HG03521 (cell line): ENCODE data around the gene SPATA31C1.
"Not testable (repeated sequence)": the region's sequence is repeated elsewhere in the genome, so short reads cannot be mapped to it uniquely, and the experiment has no call there.

ENCODE experiments used
- ATAC-seq: cut with Tn5 transposase; IDR thresholded peaks from one replicate; pipeline ENCODE4 v1.9.1; 2021; ENCODE audit warnings: mild to moderate bottlenecking, moderate library complexity; ENCODE audit not compliant: unreplicated experiment

Gene SPATA31C1

GRCh38 chr9:87934444-87934843, 16.7 kb downstream of the SPATA31C1 start:
- ATAC-seq, result not testable (repeated sequence)

- ATAC-seq, result not testable (repeated sequence)
Measured at GRCh38 chr9:87937352-87937751, 19.6 kb downstream of the SPATA31C1 start.

DNA sequence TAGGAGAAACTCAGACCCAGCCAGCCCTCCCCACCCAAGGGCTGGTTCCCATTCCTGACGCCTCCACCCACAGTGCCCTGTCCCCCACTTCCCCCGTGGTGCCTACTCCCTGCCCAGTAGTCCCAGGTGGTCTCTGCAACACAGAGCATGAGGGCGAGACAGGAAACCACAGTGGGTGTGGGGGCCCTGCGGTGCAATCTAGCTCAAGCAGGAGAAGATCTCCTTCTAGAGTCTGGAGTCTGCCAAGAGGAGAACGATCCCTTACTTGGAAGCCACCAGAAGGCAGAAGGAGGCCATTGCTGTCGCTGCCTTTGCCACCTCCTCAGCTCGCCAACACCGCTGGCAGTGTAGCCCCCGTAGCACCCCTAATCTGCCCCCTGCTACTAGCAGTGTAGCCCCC, 20.2 kb downstream of the SPATA31C1 start:
- not testable (repeated sequence) for ATAC-seq

DNA sequence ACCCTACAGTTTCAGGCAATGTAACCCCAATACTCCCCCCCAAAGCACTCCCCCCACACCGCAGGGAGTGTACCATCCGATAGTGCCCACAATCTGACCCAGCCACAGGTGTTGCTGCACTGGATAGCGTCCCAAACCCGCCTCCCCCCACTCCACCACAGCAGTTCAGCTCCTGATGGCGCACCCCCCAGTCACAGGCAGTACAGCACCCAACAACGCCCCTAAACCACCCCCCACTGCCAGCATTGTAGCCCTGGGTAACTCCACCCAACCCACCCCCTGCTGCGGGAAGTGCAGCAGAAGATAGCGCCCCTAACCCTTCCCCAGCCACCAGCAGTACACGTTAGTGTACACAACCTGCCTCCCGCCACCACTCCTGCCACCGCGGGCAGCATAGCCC, 20.6 kb downstream of the SPATA31C1 start:
- ATAC-seq, result not testable (repeated sequence)

DNA sequence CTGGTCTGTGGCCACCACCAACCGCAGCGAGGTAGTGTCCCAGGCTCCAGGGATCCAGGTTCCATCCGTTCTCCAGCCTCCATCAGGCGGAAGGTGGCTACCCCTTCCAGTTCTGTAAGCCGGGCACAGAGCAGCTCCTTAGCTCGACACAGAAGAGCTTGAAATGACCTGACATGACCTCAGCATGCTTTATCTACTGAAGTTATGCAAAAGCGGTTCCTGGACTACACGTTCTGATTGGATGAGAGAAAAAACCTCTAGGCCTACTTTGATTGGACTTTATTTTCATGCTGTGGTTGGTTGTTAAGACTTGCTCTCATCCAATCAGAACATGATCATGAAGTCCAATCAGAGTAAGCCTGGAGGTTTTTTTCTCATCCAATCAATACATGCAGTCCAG, 21.3 kb downstream of the SPATA31C1 start:
- ATAC-seq, result not testable (repeated sequence)

GRCh38 chr9:87944096-87944495, 26.3 kb downstream of the SPATA31C1 start:
- ATAC-seq, result no peak

DNA sequence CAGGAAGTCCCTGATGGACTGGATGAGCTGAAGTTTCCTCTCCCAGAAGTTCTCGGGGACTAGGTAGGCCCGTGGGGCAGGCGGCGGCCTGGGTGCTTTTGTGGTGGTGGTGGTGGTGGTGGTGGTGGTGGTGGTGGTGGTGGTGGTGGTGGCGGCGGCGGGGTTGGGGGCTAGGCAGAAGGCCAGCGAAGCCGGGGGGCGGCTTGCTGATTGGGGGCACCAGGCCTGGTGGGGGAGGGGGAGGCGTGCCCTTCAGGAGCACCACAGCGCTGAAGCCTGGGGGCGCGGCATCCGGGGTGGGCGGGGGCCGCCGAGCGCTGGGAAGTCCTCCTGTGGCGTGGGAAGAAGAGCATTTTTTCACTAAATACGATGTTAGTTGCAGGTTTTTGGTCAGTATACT, 26.9 kb downstream of the SPATA31C1 start:
- ATAC-seq, result no peak

- no peak for ATAC-seq
Measured at GRCh38 chr9:87950296-87950695, 32.5 kb downstream of the SPATA31C1 start.

DNA sequence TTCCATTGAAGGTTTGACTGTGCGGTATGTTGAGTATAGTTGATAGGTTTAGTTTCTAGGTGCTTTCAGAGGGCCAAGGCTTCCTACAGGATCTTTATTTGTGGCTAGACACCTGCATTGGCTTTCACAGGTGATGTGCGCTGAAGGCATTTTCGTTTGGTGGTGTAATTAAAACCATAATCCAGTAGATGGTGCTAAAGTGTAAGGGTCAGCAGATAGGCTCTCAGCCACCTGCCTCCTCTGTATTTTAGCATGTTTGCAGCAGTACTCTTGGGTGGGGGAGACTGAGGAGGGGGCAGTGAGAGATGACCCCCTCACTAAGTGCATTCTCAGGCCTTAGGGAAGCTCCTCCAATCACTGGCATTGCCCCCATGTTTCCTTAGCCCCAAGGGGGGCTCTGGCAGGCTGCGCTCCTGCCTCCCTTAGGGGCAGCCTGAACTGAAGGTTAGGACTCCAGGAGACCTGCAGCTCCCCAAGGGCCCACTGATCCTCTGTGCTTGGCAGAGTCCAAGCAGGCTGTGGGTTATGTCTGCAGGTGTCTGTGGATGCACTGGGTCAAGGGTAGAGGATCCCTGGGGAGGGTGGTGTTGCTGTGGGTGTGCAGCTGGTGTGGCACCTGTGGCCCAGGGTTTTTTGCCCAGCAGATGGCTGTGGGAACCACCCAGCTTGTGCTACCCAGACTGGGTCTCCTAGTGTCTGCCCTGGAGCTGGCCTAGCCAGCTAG, 33.2 kb downstream of the SPATA31C1 start:
- no peak for ATAC-seq

DNA sequence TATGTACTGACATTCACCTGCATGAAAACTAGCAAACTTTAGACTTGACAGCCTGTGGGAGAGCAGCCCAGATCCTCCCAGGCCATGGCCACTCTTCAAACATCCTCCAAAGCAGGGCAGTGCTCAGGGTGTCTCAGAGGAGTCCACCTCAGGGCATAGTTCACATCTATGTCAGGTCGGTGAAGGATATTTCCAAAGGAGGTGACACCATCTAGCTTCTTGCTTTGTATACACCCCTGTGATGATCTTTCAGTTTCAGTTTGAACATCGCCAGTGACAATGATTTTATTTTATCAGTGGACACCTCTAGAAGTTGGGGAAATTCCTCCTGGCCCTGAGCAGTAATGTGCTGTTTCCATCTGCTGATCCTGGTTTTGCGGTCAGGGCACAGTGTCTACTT, 36.5 kb downstream of the SPATA31C1 start:
- ATAC-seq, result no peak

DNA sequence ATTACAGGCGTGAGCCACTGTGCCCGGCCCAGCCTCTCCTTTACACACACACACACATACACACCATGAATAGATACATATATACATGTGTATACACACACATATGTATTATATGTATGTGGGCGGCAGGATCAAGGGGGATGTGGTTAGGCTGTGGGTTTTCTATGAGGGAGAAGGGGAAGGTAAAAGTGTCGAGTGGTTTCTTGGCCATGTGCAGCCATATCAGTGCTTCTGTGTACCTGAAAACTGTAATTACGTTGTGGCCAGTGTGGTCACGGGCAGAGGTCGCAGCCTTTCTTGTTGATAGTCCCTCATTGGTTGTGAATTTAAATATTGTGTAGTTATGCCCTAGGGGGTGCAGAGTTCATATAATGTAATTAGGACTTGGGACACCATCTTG, 40.1 kb downstream of the SPATA31C1 start:
- ATAC-seq, result no peak

- no peak for ATAC-seq
Measured at GRCh38 chr9:87958591-87958990, 40.8 kb downstream of the SPATA31C1 start.

DNA sequence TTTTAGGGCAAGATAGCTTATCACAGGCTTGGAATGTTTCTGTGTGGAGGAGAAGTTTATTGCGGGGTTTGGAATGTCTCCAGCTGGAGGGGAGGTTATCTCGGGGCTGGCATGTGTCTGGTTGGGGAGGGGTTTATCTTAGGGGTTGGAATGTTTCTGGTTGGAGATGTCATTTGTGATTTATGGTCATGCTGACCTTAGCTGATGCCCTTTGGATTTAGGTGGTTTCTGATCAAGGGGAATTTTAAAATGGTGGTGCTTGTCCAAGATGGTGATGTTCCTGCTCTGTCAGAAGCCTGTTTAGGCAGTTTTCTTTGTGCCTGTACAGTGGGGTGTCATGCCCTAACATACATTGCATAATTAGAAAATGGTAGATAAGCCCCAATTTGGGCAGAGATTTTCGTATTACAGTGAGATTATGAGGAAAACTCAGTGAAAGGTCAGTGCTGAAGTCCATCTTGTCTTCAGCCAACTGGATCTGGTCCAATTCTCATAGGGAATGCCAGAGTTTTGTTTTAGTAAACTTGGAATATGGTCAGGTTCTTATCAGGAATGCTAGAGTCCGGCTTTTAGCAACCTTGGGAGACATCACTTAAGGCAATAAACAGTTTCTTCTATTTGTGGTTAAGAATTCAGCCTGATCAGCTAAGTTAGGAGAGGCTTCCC, 42.3 kb downstream of the SPATA31C1 start:
- ATAC-seq, result no peak

GRCh38 chr9:87963770-87964169, 46.0 kb downstream of the SPATA31C1 start:
- no peak for ATAC-seq

DNA sequence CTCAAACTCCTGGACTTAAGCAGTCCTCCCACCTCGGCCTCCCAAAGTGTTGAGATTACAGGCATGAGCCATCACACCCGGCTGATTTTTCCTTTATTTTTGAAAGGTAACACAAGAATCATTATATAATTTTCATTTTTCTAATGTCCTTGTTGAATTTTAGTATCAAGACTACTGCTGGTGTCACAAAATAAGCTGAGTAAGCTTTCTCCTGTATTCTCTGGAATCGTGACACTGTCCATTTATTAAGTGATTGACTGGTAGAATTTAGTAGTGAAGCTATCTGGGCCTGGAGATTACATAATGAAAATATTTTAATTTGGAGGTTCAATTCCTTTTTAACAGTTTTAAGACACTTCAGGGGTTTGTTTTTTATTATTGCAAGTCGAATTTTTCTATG, 47.1 kb downstream of the SPATA31C1 start:
- no peak for ATAC-seq

GRCh38 chr9:87968155-87968554, 50.4 kb downstream of the SPATA31C1 start:
- no peak for ATAC-seq

GRCh38 chr9:87970602-87971001, 52.8 kb downstream of the SPATA31C1 start:
- ATAC-seq, result no peak

GRCh38 chr9:87973122-87973521, 55.4 kb downstream of the SPATA31C1 start:
- no peak for ATAC-seq
